Measurements from ENCODE around the gene TTC23L.

DNA sequence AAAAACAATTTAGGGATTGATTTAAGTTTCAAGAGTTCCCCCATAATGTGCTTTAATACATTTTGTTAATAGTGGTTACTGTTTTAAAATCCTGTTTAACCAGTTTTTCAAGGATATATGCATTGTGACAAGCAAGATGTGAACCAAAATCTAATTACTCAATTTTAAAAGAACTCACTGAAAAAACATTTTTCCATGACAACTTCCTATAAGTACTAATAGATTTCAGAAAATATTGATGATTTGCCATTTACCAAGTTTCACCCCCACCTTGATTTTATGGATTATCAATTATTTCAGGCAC is 85.5 kb downstream of the TTC23L start:
- TF ChIP-seq NPAS2 (CRISPR knock-in tag; IDR thresholded peaks at IDR 0.05; ENCODE audit: borderline replicate concordance) (no peak), CTCF (IDR thresholded peaks at IDR 0.05) (no peak), PHF8 (IDR thresholded peaks at IDR 0.05; ENCODE audit: borderline replicate concordance, low read depth) (no peak), EP300 (IDR thresholded peaks at IDR 0.05) (no peak), EHMT2 (IDR thresholded peaks at IDR 0.05; ENCODE audit: low read depth) (no peak), POLR2A (IDR thresholded peaks at IDR 0.05; ENCODE audit: low read length) (no peak), USF2 (IDR thresholded peaks at IDR 0.05) (no peak)
- TF ChIP-seq, protein P1, sequence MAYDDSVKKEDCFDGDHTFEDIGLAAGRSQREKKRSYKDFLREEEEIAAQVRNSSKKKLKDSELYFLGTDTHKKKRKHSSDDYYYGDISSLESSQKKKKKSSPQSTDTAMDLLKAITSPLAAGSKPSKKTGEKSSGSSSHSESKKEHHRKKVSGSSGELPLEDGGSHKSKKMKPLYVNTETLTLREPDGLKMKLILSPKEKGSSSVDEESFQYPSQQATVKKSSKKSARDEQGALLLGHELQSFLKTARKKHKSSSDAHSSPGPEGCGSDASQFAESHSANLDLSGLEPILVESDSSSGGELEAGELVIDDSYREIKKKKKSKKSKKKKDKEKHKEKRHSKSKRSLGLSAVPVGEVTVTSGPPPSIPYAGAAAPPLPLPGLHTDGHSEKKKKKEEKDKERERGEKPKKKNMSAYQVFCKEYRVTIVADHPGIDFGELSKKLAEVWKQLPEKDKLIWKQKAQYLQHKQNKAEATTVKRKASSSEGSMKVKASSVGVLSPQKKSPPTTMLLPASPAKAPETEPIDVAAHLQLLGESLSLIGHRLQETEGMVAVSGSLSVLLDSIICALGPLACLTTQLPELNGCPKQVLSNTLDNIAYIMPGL (CRISPR knock-in tag; IDR thresholded peaks at IDR 0.05; ENCODE audit: borderline replicate concordance) = no peak
